ENCODE measurements around the gene VWF. TPM values are rescaled to one million over a fixed set of nuclear protein-coding genes. Genes with fewer than 3 reads are reported as not detected.
A peak's percentile ranks its signal among the peaks of the same experiment; 100 is the strongest.

VWF gene
- total RNA-seq, 1 experiment from 2014 or later: 0.37 TPM

DNA sequence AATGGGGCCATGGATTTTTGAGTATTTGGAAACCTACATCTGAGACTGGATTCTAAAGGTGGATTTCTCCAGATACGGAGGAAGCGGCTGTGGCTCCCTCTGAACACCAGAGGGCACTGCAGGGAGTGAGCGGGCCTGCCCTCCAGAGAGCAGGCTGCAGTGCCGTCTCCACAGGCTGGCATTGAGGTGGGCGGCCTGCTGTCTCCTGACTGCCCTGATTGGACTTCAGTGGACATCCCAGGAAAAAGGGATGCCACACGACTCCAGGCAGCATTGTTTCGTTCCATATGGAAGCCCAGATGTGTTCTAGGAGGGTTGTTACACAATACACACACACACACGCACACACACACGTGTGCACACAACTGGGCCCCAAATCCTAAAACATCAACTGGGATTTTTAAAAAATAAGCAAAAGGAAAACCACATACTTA, 158.5 kb downstream of the VWF start:
- peak; percentile 69 for DNase-seq (ENCODE audit: low read depth, low spot score)
- in situ Hi-C loops (cut with HindIII; ENCODE audit: low pct_unique_long_range_greater_than_20kb, low sequenced_read_pairs): no loop called here

DNA sequence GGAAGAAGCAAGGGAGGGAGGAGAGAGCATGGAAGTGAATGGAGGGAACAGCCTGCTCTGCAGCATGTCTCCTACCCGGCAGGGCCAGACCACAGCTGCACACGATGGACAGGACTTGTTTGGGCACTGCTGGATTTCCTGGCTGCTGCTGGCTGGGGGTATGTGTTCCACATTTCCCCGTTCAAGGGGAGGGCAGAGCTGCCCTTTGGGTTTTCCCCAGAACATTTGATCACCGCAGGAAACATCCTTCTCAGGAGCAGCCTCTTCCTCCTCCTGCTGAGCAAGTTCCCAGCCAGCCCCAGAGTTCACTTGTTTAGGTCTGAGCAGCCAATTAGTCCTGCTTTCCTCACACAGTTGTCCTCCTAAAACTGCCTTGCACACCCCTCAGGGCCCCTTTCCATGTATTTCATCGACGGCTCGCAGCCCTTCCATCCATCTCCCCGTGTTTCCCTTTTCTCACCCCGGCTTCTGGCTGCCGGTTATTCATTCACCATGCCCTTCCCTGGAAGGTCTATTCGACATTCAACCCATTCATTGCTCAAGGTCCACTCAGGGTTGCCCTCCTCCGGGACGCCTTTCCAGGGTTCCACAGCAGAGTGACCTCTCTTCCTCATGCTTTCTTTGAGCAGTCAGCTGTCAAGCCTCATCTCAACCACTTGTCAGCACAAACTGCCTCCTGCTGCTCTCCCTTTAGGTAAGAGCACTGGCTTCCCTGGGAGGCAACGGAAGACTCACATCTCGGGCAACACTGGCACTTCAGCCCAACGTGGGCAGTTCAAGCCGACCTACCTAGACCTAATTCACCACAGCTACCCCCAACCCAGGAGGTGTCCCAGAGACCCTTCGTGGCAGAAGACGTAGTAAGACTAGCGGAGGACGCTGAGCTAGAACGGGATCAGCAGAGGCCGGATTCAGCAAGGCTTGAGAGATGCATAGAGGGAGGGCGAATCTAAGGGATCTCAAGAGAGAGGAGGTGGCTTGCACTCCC, 159.3 kb downstream of the VWF start:
- DNase-seq (ENCODE audit: low read depth, low spot score): no peak
- in situ Hi-C loops (cut with HindIII; ENCODE audit: low pct_unique_long_range_greater_than_20kb, low sequenced_read_pairs): no loop called here

DNA sequence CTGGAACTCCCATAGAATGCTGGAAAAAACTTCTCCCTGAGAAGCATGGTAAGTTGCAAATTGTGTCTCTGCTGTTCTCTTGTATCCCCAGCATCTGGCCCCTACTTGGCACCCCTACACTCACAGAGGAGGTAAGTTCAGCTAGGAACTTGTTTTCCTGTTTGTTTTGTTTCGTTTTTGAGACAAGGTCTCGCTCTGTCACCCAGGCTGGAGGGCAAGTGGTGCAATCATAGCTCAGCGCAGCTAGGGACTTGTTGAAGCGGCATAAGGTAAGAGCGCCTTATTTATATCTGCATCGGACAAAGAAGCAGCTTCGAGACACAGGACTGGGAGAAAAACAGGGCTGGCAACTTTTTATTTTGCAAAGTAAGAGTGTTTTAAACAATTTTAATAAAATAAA, 161.0 kb downstream of the VWF start:
- DNase-seq (ENCODE audit: low read depth, low spot score): no peak
- in situ Hi-C loops (cut with HindIII; ENCODE audit: low pct_unique_long_range_greater_than_20kb, low sequenced_read_pairs): no loop called here

DNA sequence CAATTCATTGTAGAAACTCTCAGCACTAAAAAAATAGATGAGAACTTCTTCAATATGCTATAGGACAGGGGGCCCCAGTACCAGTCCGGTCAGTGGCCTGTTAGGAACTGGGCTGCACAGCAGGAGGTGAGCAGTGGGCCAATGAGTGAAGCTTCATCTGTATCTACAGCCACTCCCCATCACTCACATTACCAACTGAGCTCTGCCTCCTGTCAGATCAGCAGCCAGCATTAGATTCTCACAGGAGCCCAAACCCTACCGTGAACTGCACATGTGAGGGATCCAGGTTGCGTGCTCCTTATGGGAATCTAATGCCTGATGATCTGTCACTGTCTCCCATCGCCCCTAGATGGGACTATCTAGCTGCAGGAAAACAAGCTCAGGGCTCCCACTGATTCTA, 163.7 kb downstream of the VWF start:
- in situ Hi-C loops (cut with HindIII; ENCODE audit: low pct_unique_long_range_greater_than_20kb, low sequenced_read_pairs): no loop called here
- DNase-seq (ENCODE audit: low read depth, low spot score): no peak

DNA sequence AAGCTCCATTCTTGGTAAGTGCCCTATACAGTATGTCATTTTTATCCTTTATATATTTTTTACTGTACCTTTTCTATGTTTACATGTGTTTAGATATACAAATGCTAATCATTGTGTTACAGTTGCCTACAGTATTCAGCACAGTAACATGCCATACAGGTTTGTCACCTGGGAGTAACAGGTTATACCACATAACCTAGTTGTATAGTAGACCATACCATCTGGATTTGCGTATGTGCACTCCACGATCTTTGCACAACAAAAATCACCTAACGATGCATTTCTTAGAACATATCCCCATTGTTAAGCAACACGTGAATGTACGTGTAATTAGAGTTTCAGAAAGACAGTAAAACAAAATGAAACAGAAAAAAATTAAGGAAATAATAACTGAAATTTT, 167.5 kb downstream of the VWF start:
- no peak for DNase-seq (ENCODE audit: low read depth, low spot score)
- in situ Hi-C loops (cut with HindIII; ENCODE audit: low pct_unique_long_range_greater_than_20kb, low sequenced_read_pairs): no loop called here

DNA sequence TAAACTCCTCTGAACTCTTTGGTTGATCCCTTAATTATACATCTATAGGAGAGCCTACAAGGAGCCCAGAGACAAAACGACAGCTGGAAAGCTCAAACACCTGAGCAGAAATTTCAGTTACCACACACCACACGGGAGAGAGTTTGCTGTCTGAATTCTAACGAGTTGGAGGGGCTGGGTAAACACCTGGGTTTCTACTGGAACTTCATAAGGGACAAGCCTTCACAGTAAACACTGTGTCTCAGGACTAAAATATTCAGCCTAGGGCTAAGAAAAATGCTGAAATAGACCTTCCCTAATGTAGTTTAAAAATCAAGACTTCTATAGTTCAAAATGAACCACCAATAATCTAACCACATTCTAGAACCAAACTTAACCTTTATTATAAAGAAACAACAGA, 169.8 kb downstream of the VWF start:
- in situ Hi-C loops (cut with HindIII; ENCODE audit: low pct_unique_long_range_greater_than_20kb, low sequenced_read_pairs): no loop called here
- no peak for DNase-seq (ENCODE audit: low read depth, low spot score)

DNA sequence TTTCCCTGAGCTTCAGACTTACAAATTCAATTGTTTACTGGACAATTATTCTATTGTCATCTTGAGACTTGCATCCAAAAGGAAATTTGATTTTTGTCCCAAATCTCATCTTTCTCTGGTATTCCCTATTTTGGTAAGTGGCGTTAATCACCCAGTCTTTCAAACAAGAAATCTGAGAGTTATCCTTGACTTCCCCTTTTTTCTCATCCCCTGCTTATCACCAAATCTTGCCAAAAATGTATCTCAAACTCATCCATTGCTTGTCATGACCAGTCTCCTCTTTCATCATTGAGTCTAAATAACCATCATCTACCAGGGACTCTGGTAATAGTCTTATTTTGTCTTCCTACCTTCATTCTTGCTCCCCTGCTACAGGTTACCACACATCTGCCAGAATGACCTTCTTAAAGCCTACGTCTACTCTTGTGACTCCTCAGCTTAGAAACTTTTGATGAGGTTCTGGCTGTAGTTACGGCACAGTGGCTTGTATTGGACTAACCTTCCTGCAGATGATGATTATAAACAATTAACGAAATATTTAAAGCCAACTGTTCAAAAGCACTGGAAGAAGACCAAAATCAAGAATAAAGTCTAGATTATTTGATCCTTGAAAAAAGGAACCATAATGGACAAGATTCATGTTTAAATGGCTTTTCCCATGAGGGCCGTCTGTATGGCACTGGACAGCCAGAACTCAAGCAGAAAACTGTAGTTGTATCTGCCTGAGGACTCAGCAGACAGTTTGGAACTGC, 170.5 kb downstream of the VWF start:
- DNase-seq (ENCODE audit: low read depth, low spot score): no peak
- in situ Hi-C loops (cut with HindIII; ENCODE audit: low pct_unique_long_range_greater_than_20kb, low sequenced_read_pairs): no loop called here

DNA sequence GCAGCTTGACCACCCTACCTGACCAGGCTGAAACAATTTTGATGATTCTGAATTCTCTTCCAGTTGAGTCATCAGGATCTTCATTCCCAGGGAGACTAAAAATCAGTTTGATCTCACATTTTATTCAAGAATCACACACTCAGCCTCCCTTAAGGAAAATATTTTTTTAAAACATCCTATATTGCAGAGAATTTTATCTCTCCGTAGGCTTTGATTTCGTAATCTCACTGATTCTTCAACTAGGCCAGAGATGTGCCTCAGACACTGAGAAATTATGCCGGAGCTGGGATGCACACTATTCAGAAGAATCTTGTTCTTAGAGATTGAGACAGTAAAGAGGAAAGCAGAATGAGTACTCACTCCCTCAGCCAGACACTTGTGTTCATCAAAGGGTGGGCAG, 172.4 kb downstream of the VWF start:
- in situ Hi-C loops (cut with HindIII; ENCODE audit: low pct_unique_long_range_greater_than_20kb, low sequenced_read_pairs): no loop called here
- no peak for DNase-seq (ENCODE audit: low read depth, low spot score)

DNA sequence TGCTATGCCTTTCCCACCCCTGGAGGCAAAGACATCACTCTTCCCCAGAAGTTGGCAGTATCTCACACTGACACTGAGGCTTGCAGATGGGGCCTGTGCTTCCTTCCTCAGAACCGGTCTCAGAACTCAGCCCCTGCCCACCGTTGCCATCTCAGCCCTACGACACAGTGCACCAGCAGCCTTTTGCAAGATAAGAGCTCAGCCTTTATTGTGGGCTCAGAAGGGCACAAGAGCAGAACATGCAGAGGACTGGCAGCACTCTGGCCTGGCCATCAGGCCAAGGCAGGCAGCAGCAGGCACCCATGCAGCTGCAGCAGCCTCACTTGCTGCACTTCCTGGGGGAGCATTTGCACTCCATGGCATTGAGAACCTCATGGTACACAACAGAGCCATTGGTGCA, 175.8 kb downstream of the VWF start:
- in situ Hi-C loops (cut with HindIII; ENCODE audit: low pct_unique_long_range_greater_than_20kb, low sequenced_read_pairs): no loop called here
- no peak for DNase-seq (ENCODE audit: low read depth, low spot score)

DNA sequence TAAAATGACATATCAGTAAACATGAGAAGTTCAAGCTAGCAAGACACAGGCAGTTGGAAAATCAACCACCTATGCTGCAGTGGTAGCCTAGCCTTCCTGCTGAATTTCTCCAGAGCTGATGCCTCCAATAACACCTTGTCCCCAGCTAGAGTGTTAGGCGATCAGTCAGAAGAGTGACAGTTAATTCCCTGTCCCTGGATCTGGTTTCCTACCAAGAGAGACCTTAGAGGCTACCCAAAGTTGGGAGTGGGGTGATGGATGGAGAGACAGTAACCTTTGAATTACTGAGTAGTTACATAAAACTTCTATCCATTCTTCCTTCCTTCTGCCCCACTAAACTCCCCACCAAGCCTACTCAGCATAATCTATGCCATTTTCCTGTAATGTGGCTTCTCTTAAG, 177.5 kb downstream of the VWF start:
- no peak for DNase-seq (ENCODE audit: low read depth, low spot score)
- in situ Hi-C loops (cut with HindIII; ENCODE audit: low pct_unique_long_range_greater_than_20kb, low sequenced_read_pairs): no loop called here

DNA sequence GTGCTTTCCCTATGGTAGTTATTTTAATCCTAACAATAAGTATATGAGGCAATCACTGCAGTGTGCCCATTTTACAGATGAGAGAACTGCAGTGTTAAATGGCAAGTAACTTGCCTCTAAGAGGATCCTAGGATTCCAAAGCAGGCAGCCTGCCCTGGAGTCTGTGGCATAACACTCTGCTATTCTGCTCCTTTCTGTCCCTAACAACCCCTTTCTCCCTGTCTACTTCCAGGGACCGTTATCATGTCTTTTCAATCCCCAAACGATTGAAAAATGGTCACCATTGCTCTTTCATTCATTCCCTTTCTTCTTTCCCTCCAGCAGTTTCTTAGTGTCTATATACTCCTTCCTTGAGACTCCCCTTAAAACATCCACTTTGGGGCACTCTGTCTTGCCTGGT, 178.1 kb downstream of the VWF start:
- DNase-seq (ENCODE audit: low read depth, low spot score): no peak
- in situ Hi-C loops (cut with HindIII; ENCODE audit: low pct_unique_long_range_greater_than_20kb, low sequenced_read_pairs): no loop called here

DNA sequence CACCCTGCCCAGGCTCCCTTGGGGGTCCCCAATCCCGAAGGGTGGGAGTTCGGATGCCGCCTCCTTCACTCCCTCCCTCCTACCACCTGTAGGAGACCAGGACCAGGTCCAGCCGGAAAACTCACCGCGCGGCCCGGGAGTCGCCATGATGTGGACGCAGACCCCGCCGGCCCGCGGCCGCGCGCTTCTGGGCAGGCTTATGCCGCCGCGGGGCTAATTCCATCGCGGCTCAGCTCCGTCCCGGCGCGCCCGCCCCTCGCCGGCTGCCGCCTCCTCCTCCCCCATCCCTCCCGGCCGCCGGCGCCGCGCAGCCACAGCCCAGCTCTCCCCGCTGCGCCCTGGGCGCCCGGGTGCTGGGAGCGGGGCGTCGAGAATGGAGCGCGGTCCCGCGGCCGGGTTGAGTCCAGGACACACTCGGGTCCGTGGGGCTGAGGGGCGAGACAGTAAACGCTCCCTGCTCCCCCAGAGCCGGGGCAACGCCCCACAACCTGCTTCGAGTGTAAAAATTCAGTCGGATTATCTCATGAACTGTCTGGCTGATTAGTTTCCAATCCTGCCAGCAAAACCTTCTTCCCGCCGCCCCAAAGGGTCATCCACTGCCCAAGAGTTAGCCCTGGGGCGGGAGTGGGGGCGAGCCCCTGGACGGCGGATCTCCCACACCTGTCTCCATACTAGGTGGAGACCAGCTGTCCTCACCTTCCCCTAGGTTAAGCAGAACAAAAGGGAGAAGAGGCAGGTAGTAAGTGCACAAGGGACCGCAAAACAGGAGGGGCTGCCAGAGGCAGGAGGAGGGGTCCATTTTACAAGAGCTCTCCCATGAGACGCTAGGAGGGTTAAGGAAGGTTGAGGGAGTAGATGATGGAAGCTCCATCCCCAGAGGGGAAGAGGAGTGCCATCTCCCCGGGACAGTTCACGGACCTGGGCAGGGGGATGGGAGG, 179.1 kb downstream of the VWF start, which contains the start of gene ANO2:
TSS of gene ANO2 (minus strand) at position 189 of the 938 bp plus-strand sequence. CDS start at position 147, 42 bp downstream.
- DNase-seq (ENCODE audit: low read depth, low spot score): no peak
- in situ Hi-C loops (cut with HindIII; ENCODE audit: low pct_unique_long_range_greater_than_20kb, low sequenced_read_pairs): no loop called here

DNA sequence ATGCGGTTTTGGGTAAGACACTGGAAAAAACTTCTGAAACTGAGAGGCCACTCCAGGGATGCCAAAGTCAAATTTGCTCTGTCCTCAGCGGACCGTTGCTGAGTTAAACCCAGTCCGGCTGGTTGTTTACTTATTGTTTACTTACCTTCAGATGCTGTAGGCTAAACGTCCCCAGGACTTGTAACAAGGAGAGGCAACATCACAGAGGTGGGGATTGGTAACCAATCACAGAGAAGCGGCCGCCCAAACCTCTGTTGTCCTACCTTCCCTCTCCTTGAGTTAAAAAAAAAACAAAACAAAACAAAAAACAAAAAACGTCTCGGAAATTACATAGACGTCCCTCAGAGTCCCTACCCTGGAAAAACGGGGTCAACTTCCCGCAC, 179.8 kb downstream of the VWF start:
- DNase-seq (ENCODE audit: low read depth, low spot score): no peak

DNA sequence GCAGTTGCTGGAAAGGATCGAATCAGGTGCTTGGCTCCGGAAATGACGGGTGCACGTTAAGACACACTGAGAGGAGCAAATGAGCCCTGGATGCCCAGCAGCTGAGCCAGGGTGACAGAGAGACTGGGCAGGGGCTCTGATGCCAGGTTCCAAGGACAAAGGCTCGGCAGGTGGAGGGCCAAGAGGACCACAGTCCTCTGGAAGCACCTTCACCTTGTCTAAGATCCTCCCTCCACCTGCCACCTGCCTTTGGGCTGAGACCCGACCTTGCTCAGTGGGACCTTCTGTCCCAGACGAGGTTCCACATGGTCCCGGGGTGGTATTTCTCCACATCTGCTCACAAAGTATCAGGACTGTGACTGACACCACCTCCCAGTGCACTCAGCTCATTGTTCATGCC, 180.4 kb downstream of the VWF start:
- no peak for DNase-seq (ENCODE audit: low read depth, low spot score)
- in situ Hi-C loops (cut with HindIII; ENCODE audit: low pct_unique_long_range_greater_than_20kb, low sequenced_read_pairs): no loop called here

More for the DNA sequence above, 179.8 kb downstream of the VWF start:
- in situ Hi-C loops (cut with HindIII; ENCODE audit: low pct_unique_long_range_greater_than_20kb, low sequenced_read_pairs): no loop called here

DNA sequence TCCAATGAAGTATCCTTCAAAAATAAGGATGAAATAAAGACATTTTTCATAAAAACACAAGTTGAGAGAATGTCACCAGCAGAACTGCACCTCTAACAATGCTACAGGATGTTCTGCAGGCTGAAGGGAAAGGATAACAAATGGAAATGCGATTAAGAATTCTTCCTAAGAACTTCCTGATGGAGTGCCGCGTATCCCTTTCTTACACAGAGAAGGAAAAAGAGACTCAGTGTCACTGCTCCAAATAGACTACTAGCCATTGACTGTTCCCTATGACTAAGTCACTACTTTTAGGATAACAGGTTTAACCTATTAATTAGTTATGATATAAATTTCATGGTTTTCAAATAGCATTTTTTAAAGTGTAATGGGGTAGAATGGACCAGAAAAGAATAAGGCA, 182.6 kb downstream of the VWF start:
- in situ Hi-C loops (cut with HindIII; ENCODE audit: low pct_unique_long_range_greater_than_20kb, low sequenced_read_pairs): no loop called here
- DNase-seq (ENCODE audit: low read depth, low spot score): no peak

DNA sequence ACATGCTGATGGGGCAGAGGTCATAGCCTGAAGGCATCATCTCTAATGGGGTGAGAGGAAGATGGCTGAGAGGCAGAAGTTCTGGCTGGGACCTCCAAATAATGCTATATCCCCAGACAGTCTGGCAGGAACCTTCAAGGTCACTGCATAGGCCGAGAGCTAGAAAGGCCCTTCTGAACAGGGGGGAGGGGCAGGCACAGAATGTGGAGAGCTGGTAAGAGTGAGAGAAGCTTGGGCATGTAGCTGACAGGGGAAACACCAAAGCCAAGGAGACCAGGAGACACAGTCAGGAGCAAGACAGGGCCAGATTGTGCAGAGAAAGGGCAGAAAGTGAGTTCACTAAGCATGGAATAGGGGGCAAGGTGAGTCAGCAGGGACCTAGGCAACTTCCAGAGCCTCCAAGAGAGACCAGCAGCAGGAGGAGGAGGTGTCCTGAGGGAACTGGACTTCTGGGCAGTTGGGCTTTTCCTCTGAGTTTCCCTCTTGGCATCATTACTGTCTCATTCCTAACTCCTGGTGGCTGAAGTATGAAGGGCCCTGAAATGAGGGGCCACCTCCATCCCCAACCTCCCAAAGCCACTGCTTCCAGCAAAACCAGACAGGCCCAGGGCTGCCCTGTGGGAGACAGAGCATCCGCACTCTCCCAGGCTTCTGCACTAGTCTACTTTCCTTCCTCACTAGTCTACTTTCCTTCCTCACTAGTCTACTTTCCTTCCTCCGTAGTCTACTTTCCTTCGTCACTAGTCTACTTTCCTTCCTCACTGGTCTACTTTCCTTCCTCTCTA, 196.5 kb downstream of the VWF start:
- DNase-seq (ENCODE audit: low read depth, low spot score): no peak
- in situ Hi-C loops (cut with HindIII; ENCODE audit: low pct_unique_long_range_greater_than_20kb, low sequenced_read_pairs): no loop called here

DNA sequence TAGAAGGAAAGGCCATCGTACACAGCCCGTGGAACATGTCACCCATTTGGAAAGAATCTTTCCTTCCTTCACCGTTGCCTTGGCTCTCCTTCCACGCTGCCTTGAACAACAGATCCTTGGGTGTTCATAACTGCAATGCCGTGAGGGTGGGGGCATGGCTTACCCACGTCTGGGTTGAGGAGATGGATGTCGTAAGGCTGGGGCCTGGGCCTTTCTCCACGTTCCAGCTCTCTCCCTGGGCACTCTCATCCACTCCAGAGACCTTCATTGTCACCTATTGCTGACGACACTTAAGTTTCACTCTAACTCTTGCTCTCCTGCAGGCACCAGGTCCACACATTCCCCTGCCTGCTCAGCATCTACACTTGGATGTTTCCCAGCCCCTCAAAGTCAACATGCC, 198.8 kb downstream of the VWF start:
- no peak for DNase-seq (ENCODE audit: low read depth, low spot score)
- in situ Hi-C loops (cut with HindIII; ENCODE audit: low pct_unique_long_range_greater_than_20kb, low sequenced_read_pairs): no loop called here

Measured in SK-MEL-5 (cell line).